GM23248 (cell line): ENCODE results near the gene MYH11. TPM values are rescaled to one million over a fixed set of nuclear protein-coding genes. Genes with fewer than 3 reads are reported as not detected.

Experiments used
- DNase-seq: peaks from one replicate; pipeline ENCODE4 v3.0.0-alpha.2; 2015
- H2AFZ ChIP-seq: fragments of 200-600 bp; sonication (generic); 2 replicates; pipeline ENCODE4 v1.6.1; 2016; ENCODE audit warnings: antibody characterized with exemption
- H3F3A ChIP-seq: fragments of 200-600 bp; sonication (generic); 2 replicates; pipeline ENCODE4 v1.6.1; 2016; ENCODE audit warnings: mild to moderate bottlenecking, antibody characterized with exemption, mixed run types; ENCODE audit not compliant: insufficient read depth
- H3K27ac ChIP-seq: fragments of 200-600 bp; sonication (generic); 2 replicates; pipeline ENCODE4 v1.5.1; 2016; ENCODE audit warnings: mild to moderate bottlenecking
- H3K27me3 ChIP-seq: fragments of 200-600 bp; sonication (generic); replicated peaks from 2 replicates; pipeline ENCODE4 v1.6.1; 2016; ENCODE audit warnings: mild to moderate bottlenecking; ENCODE audit not compliant: insufficient read depth
- H3K36me3 ChIP-seq: fragments of 200-600 bp; sonication (generic); 2 replicates; pipeline ENCODE4 v1.6.1; 2016; ENCODE audit warnings: low read depth, mild to moderate bottlenecking
- H3K4me1 ChIP-seq: fragments of 200-600 bp; sonication (generic); 2 replicates; pipeline ENCODE4 v1.6.1; 2016; ENCODE audit warnings: mild to moderate bottlenecking; ENCODE audit not compliant: insufficient read depth
- H3K4me2 ChIP-seq: fragments of 200-600 bp; sonication (generic); one replicate; pipeline ENCODE4 v1.6.1; 2016; ENCODE audit warnings: mild to moderate bottlenecking; ENCODE audit not compliant: unreplicated experiment
- H3K4me3 ChIP-seq: fragments of 200-600 bp; sonication (generic); 2 replicates; pipeline ENCODE4 v1.5.1; 2016; ENCODE audit warnings: mild to moderate bottlenecking
- H3K79me2 ChIP-seq: fragments of 200-600 bp; sonication (generic); 2 replicates; pipeline ENCODE4 v1.6.1; 2016; ENCODE audit warnings: mild to moderate bottlenecking; ENCODE audit not compliant: insufficient read depth
- H3K9ac ChIP-seq: fragments of 200-600 bp; sonication (generic); 2 replicates; pipeline ENCODE4 v1.6.1; 2016; ENCODE audit warnings: mild to moderate bottlenecking
- H3K9me2 ChIP-seq: fragments of 200-600 bp; sonication (generic); 2 replicates; pipeline ENCODE4 v1.6.1; 2016; ENCODE audit warnings: mixed run types, mild to moderate bottlenecking, moderate library complexity; ENCODE audit not compliant: insufficient read depth
- H3K9me3 ChIP-seq: fragments of 200-600 bp; sonication (generic); one replicate; pipeline ENCODE4 v1.6.1; 2017; ENCODE audit warnings: low read depth
- H4K20me1 ChIP-seq: fragments of 200-600 bp; sonication (generic); 2 replicates; pipeline ENCODE4 v1.6.0; 2016; ENCODE audit not compliant: insufficient read depth
- EZH2 ChIP-seq: fragments of 200-600 bp; sonication (generic); IDR thresholded peaks from 2 replicates; pipeline ENCODE4 v1.6.1; 2018; ENCODE audit warnings: antibody characterized with exemption, mild to moderate bottlenecking; ENCODE audit not compliant: insufficient read depth, poor library complexity, severe bottlenecking
- EZH2phosphoT487 ChIP-seq: fragments of 200-600 bp; sonication (generic); IDR thresholded peaks from 2 replicates; pipeline ENCODE4 v1.6.1; 2018; ENCODE audit warnings: antibody characterized with exemption, moderate library complexity, mild to moderate bottlenecking, low read depth; ENCODE audit not compliant: insufficient read depth
- WGBS, 2 experiments: methylation state at CpG; one replicate each; pipeline ENCODE4 v1.1.6; 2015 to 2017; ENCODE audit warnings: low lambda C conversion rate in 2 of 2, low coverage in 1 of 2; ENCODE audit errors: missing lambda C conversion rate in 2 of 2; 5-methylcytosine and 5-hydroxymethylcytosine counted together
- in situ Hi-C: fragments of 300-500 bp; cut with MboI; formaldehyde crosslinking; loops from 2 replicates; pipeline ENCODE4 v1.15.0; 2020
- polyA plus RNA-seq: library from polyadenylated mRNA; unstranded; fragments of >200 nt; fragmentation: Nextera tagmentation; extraction: Ambion mirVana; gene quantifications from 2 replicates; pipeline ENCODE4 v1.2.1, GENCODE V29; 2016
- total RNA-seq: library from RNA; depleted of rRNA; stranded (reverse); fragments of >200 nt; shearing (Covaris generic); gene quantifications from 2 replicates; pipeline ENCODE4 v1.2.3, GENCODE V29; 2014

The MYH11 gene
- total and polyA plus RNA-seq, 2 experiments from 2014 or later: 0.79 TPM; not detected in 1

- H2AFZ ChIP-seq: no peak overlapping the region
- no peaks in the 10 kb centered on the region for H3K9me3 ChIP-seq
- H3K9me2 ChIP-seq: no peaks in the 10 kb centered on the region
- H3F3A ChIP-seq: peaks cover 7% of the 10 kb centered on the region; the same call in 1 of the 2 replicates
- no peak for DNase-seq
- TF ChIP-seq EZH2: no peak
- no peak for TF ChIP-seq EZH2phosphoT487
- H3K4me2 ChIP-seq: no peak overlapping the region
- in situ Hi-C loops: no loop called here
- H3K36me3 ChIP-seq: no peaks in the 10 kb centered on the region
- 64 to 69% methylated on average over 8 of the region's 8 CpGs for WGBS, 2 experiments
- H3K27ac ChIP-seq: no peak overlapping the region
- H3K4me3 ChIP-seq: no peak overlapping the region
- no peaks in the 10 kb centered on the region for H4K20me1 ChIP-seq
- no peak overlapping the region for H3K9ac ChIP-seq
- H3K27me3 ChIP-seq: peaks cover 12% of the 10 kb centered on the region; the same call in 1 of the 2 replicates
- H3K79me2 ChIP-seq: no peaks in the 10 kb centered on the region
- H3K4me1 ChIP-seq: peaks cover 10% of the 10 kb centered on the region; the same call in 1 of the 2 replicates
Observed at GRCh38 chr16:15808071-15808470, 48.8 kb downstream of the MYH11 start.

DNA sequence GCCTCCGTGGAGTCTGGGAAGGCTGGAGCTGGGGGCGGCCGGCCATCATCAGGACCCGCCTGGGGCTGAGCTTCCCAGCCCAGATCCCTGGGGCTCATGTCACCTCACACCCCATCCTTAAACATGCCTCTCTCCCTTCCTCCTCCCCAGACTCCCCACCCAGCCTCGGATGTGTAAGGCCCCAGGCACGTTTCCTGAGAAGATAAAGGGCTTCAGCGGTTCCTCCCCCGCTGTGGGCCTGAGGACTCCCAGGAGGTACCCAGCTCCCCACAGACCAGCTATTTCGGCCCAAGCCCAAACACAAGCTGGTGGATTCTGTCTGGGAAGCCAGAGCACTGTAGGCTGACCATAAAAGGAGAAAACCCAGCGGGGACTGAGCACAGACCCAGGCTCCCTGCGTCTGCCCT lies 49.2 kb downstream of the MYH11 start:
- no peak overlapping the region for H3K4me2 ChIP-seq

DNA sequence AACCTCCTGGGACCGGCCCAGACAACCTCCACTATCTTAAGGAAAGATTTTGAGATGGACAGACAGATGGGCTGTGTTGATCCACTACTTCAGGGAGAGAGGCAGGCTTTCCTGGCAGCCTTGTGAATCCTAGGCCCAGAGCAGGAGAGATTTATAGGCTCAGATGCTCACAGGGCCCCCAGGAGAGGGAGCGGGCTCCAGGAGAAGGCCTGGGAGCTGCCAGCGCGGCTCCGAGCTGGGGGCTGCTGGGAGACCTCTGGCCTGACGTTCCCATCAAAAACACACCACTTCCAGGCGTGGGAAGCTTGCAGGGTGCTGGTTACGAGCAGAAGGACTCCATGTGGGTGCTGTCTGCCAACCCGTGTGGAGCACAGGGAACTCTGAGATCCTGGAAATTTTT lies 53.2 kb downstream of the MYH11 start:
- no peak for TF ChIP-seq EZH2phosphoT487
- TF ChIP-seq EZH2: no peak
- Histone ChIP-seq H3K36me3 (no peaks in the 10 kb centered on the region), H2AFZ (no peak overlapping the region), H3K9me2 (no peaks in the 10 kb centered on the region), H3K4me2 (no peak overlapping the region), H3K9ac (no peak overlapping the region), H3K27me3 (peaks cover 17% of the 10 kb centered on the region), H3K79me2 (no peaks in the 10 kb centered on the region), H3K9me3 (no peaks in the 10 kb centered on the region), H3K4me3 (no peak overlapping the region), H3K27ac (no peak overlapping the region), H3K4me1 (no peaks in the 10 kb centered on the region), H3F3A (no peaks in the 10 kb centered on the region), H4K20me1 (no peaks in the 10 kb centered on the region)
- WGBS, 2 experiments: 30 to 48% methylated on average over 5 to 9 of the region's 9 CpGs
- in situ Hi-C loops: no loop called here
- no peak for DNase-seq

More for the DNA sequence above, 49.2 kb downstream of the MYH11 start:
- Histone ChIP-seq H3K79me2 (no peaks in the 10 kb centered on the region), H3K36me3 (no peaks in the 10 kb centered on the region), H3K27ac (no peak overlapping the region), H3F3A (peaks cover 7% of the 10 kb centered on the region; the same call in 1 of the 2 replicates), H3K9me3 (no peaks in the 10 kb centered on the region), H4K20me1 (no peaks in the 10 kb centered on the region), H3K9me2 (no peaks in the 10 kb centered on the region), H3K9ac (no peak overlapping the region), H3K4me1 (peaks cover 10% of the 10 kb centered on the region; the same call in 1 of the 2 replicates), H3K27me3 (peaks cover 12% of the 10 kb centered on the region), H3K4me3 (no peak overlapping the region), H2AFZ (no peak overlapping the region)
- no peak for DNase-seq
- no peak for TF ChIP-seq EZH2
- TF ChIP-seq EZH2phosphoT487: no peak
- in situ Hi-C loops: no loop called here
- WGBS, 2 experiments: 62 to 65% methylated on average over 10 to 11 of the region's 11 CpGs

- TF ChIP-seq EZH2 (no peak), EZH2phosphoT487 (no peak)
- Histone ChIP-seq H2AFZ (no peak overlapping the region), H3K4me3 (no peak overlapping the region), H3K9me2 (no peaks in the 10 kb centered on the region), H3K36me3 (no peaks in the 10 kb centered on the region), H3K4me1 (no peaks in the 10 kb centered on the region), H3K9me3 (no peaks in the 10 kb centered on the region), H3K4me2 (no peak overlapping the region), H3K9ac (no peak overlapping the region), H3F3A (no peaks in the 10 kb centered on the region), H3K27ac (no peak overlapping the region), H4K20me1 (no peaks in the 10 kb centered on the region), H3K27me3 (peaks cover 5% of the 10 kb centered on the region), H3K79me2 (no peaks in the 10 kb centered on the region)
- DNase-seq: no peak
- in situ Hi-C loops: no loop called here
- 41 to 43% methylated on average over 3 to 4 of the region's 4 CpGs for WGBS, 2 experiments
Observed at GRCh38 chr16:15799851-15800495, 56.9 kb downstream of the MYH11 start.
